Posterior cingulate gyrus (tissue), 11 donors: ENCODE results near the gene KLHL40.

Experiments used
- DNase-seq, 10 donors: peaks; one replicate each; pipeline versions ENCODE4 v3.0.0 to v3.0.0-alpha.2; 2020 to 2021; ENCODE audit warnings: mixed read lengths in 3 of 10
- intact Hi-C: fragments of 100-400 bp; cut with DNase I; formaldehyde crosslinking; loops from one replicate; pipeline ENCODE4 v1.15.1; 2023

The KLHL40 gene

GRCh38 chr3:42666577-42666998 is 18.7 kb upstream of the KLHL40 start:
- intact Hi-C loops, result no loop called here
- DNase-seq, result peak in 4 of 10 donors; percentile 5 to 83 (median 76)

- DNase-seq, result peak in 2 of 10 donors; percentile 69 to 81
- intact Hi-C loops, result no loop called here
Measured at GRCh38 chr3:42667096-42667522, 18.2 kb upstream of the KLHL40 start.

- DNase-seq, result peak in 3 of 10 donors; percentile 11 to 77 (median 70)
- intact Hi-C loops, result no loop called here
Measured at GRCh38 chr3:42667523-42668412, 17.6 kb upstream of the KLHL40 start.

GRCh38 chr3:42668413-42668760 is 16.9 kb upstream of the KLHL40 start:
- peak in 1 of 10 donors; percentile 1 for DNase-seq
- intact Hi-C loops, result no loop called here

- intact Hi-C loops, result no loop called here
- DNase-seq, result peak in 2 of 10 donors; percentile 1 to 62
Measured at GRCh38 chr3:42668793-42669217, 16.5 kb upstream of the KLHL40 start.

GRCh38 chr3:42670051-42670576 is 15.2 kb upstream of the KLHL40 start:
- no peak for DNase-seq
- intact Hi-C loops, result no loop called here

- no peak for DNase-seq
Measured at GRCh38 chr3:42670670-42671069, 14.7 kb upstream of the KLHL40 start.

GRCh38 chr3:42672515-42672914 is 12.8 kb upstream of the KLHL40 start:
- intact Hi-C loops, result no loop called here
- no peak for DNase-seq

More at GRCh38 chr3:42670670-42671069, 14.7 kb upstream of the KLHL40 start:
- intact Hi-C loops, result no loop called here

- DNase-seq, result no peak
- intact Hi-C loops, result no loop called here
Measured at GRCh38 chr3:42673082-42673481, 12.3 kb upstream of the KLHL40 start.

- DNase-seq, result no peak
- intact Hi-C loops, result no loop called here
Measured at GRCh38 chr3:42674146-42674545, 11.2 kb upstream of the KLHL40 start.

- intact Hi-C loops, result no loop called here
- no peak for DNase-seq
Measured at GRCh38 chr3:42675909-42676308, 9.4 kb upstream of the KLHL40 start.

- DNase-seq, result peak in 1 of 10 donors; percentile 40
- intact Hi-C loops, result no loop called here
Measured at GRCh38 chr3:42678447-42678846, 6.9 kb upstream of the KLHL40 start.

- intact Hi-C loops, result no loop called here
- DNase-seq, result no peak
Measured at GRCh38 chr3:42680271-42680670, 5.1 kb upstream of the KLHL40 start.

GRCh38 chr3:42680806-42681205 is 4.5 kb upstream of the KLHL40 start:
- intact Hi-C loops, result no loop called here
- no peak for DNase-seq

GRCh38 chr3:42681361-42682038 is 3.8 kb upstream of the KLHL40 start:
- DNase-seq, result peak in 1 of 10 donors; percentile 33
- intact Hi-C loops, result no loop called here

- intact Hi-C loops, result no loop called here
- DNase-seq, result peak in 2 of 10 donors; percentile 10 to 31
Measured at GRCh38 chr3:42682301-42683070, 2.9 kb upstream of the KLHL40 start.

GRCh38 chr3:42683875-42684598 is 1.3 kb upstream of the KLHL40 start:
- peak in 5 of 10 donors; percentile 45 to 83 (median 55) for DNase-seq
- intact Hi-C loops, result no loop called here

- peak in 3 of 10 donors; percentile 3 to 12 (median 7) for DNase-seq
- intact Hi-C loops, result no loop called here
Measured at GRCh38 chr3:42684632-42685362, 540 bp upstream of the KLHL40 start.
